GM21528 (cell line): ENCODE results near the gene CC2D2B.
"Not testable (repeated sequence)": the region's sequence is repeated elsewhere in the genome, so short reads cannot be mapped to it uniquely, and the experiment has no call there.

ENCODE experiments used
- ATAC-seq: cut with Tn5 transposase; IDR thresholded peaks from one replicate; pipeline ENCODE4 v1.9.1; 2021; ENCODE audit warnings: mild to moderate bottlenecking, moderate library complexity; ENCODE audit not compliant: unreplicated experiment, low FRiP score

The CC2D2B gene

DNA sequence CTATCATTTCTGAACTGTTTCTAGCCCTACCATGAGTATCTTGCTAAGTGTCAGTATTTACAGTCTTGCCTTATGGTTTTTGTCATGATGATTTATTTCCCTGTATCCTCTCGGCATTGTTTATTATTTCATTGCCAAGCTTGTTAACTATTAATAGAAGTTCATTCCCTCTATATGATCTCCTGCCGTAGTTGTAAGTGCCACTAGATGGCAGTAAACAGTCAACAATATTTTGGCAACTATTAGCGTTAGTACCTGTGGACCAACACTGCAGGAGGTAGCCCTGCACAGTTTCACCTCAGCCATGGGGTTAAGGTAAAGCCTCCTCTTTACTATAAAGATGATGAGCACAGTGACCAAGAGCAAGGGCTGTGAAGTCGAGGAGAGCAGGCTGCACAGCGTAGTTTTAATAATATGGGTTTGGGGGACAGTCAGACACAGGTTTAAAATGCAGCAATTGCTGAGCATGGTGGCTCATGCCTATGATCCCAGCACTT, 109.5 kb downstream of the CC2D2B start:
- ATAC-seq, result no peak

DNA sequence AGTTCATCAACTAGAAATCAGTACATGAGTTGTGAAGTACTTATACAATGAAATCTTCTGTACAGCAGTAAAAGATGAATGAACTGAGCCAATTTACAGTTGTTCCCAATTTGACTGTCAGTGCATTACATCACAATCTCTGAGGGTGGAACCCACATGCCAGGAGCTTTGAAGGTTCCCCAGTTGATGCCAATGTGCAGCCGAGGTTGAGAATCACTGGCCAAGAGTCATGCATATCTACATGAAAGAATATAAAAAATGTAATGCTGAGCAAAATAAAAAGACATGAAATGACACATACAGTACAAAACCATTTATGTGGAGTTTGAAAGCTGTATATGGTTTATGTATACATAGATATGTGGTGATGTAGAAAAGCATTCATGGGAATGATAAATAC, 113.6 kb downstream of the CC2D2B start:
- no peak for ATAC-seq

DNA sequence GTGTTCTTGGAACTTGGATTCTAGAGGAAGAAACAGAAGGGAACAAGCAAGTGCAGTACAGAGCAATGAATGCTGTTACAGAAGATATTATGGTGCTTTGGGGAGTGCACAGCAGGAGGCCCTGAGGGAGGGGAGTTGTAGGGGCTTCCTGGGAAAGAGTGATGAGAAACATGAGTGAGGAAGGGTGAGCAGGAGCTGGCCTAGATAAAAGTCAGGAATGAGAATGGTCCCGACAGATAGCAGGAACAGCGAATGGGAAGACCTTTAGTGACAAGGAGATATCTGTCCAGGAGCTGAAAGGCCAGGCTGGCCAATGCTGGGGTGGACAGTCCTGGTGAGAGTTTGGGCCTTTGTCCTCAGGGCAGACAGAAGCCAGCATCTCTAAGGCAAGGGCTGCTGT, 115.0 kb downstream of the CC2D2B start:
- no peak for ATAC-seq

DNA sequence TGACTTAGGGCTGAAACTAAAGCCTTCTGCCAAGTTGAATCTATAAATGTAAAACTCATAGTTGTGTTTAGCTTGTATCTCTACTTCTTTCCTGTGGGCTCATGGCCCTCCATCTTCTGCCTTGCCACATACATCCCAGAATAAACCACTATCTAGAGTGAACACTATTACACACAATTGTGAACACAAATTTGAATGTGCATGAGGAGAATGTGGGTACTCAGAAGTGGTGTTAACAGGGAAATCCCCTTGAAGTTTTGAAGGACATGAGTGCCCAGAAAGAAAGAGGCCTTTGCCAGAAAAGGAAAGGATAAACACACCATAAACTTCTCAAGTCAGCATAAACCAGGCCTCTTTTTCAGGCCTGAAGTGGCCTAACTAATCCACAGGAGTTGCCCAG, 115.4 kb downstream of the CC2D2B start:
- no peak for ATAC-seq

DNA sequence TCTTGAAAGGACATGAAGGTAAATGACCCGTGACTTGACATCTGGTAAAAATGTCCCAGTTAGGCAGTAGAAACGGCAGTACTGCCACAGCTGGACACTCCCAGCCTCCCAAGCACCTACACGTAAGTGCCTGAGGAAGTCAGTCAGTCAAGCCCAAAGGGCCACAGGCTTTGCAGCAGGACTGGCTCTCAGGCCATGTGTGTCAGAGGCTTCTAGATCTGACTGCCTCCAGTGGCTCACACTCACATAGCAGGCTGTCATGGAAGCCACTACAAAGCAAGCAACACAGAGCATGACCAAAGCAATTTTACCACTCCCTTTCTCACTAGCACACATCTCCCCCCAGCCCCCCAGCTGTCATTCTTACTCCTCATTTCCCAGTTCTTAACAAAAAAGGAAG, 117.8 kb downstream of the CC2D2B start:
- no peak for ATAC-seq

DNA sequence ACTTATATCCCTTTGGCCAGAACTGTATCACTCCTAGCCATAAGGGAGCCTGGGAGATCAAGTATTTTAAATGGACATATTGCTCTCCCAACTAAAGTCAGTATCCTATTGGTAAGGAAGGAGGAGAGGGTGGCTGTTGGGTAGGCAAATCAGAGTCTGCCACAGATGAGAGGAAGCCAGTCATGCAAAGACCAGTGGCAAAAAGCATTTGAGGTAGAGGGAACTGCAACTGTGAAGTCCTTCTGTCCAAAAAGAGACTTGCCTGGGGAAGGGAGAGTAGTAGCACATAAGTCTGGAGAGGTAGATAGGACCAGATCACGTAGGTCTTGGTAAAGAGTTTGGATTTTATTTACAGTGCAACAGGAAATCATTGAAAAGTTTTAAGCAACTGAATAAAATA, 126.8 kb downstream of the CC2D2B start:
- ATAC-seq, result no peak

DNA sequence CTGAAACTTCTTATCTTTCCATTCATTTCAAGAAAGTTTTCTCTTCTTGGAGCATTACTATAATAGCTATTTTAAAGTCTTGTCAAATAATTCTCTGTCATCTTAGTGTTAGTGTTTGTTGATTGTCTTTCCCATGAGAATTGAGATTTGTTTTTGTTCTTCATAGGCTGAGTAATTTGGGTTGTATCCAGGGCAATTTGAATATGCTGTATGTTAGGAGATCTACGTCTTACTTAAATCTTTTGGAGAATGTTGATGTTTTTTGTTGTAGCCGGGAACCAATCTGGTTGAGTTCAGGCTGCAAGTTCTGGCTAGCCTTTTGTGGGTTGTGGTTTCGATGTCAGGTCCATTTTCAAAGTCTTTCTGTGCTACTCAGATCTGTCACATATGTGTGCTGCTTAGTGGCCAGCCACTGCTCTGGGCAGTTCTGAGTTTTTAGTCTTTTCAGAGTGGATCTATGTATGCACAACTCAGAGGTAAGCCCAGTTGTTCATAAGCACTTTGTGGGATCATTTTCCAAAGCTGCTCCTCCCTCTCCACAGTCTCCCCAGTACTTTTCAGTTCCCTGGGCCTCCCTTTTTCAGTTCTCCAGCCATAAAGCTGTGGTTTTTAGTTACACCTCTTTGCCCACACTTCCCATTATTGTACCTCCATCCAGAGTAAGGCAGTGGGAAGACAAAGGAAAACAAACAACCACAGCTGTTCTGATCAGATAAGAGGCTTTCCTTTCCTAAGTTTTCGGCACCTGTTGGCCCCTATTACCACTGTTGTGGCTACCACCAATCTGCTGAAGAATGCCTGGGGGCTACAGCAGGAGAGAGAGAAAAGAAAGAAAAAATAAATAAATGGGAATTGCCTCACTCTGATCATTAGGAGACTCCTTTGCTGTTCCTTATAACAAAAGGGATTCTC, 131.0 kb downstream of the CC2D2B start:
- ATAC-seq, result no peak

DNA sequence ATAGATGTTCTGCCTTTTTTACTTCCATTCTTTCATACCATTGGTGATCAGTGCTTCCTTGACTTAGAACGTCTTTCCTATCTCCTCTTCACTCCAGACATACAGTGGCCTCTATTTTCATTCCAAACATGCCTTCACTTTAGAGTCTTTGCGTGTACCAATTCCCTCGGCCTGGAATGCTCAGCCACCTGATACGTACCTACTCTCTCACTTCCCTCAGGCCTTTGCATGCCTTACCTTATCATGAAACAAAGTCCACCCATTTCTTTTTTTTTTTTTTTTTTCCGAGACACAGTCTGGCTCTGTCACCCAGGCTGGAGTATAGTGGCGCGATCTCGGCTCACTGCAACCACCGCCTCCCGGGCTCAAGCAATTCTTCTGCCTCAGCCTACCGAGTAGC, 133.4 kb downstream of the CC2D2B start:
- no peak for ATAC-seq

DNA sequence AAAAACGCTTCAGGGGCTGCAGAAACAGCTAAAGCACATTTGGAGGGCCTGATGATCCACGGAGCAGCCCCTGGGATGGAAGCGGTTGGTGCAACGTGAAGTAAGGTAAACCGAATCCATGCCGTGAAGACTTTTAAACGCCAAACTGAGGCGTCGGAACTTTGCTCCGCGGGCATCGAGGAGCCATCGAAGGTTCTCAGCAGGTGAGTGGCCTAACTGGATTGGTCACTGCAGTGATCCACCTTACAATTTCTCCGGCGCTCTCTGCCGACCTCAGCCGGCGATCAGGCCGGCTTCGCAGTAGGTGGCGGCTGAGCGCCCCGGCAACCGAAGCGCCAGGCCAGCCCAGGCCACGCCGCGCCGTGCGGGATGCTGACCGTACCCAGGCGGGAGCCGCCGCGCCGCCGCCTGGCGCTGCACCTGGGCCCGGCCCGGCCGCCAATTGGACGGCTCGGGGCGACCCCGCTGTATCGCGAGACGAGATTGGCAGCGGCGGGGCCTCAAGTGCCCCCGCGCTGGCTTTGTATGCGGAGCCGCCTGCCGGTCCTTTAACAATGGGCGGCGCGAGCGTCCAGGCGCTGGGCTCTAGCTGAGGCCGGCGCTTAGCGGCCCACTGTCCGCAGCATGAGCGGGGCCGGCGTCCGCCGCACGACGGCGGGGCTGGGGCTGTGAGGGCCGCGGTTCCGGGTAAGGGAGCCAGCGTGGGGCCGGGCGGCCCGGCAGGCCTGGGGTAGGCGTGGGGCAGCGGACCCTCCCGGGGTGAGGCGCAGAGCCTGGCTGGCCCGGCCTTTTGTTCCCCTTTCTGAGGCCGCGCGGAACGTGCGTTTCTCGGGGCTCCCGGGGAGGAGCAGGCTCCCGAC, 135.5 kb downstream of the CC2D2B start, which contains the start of gene CCNJ:
CCNJ (plus strand) TSS at position 551 of the 860 bp plus-strand sequence. CDS start 811 bp downstream, outside the sequence.
- peak; percentile 83 for ATAC-seq

DNA sequence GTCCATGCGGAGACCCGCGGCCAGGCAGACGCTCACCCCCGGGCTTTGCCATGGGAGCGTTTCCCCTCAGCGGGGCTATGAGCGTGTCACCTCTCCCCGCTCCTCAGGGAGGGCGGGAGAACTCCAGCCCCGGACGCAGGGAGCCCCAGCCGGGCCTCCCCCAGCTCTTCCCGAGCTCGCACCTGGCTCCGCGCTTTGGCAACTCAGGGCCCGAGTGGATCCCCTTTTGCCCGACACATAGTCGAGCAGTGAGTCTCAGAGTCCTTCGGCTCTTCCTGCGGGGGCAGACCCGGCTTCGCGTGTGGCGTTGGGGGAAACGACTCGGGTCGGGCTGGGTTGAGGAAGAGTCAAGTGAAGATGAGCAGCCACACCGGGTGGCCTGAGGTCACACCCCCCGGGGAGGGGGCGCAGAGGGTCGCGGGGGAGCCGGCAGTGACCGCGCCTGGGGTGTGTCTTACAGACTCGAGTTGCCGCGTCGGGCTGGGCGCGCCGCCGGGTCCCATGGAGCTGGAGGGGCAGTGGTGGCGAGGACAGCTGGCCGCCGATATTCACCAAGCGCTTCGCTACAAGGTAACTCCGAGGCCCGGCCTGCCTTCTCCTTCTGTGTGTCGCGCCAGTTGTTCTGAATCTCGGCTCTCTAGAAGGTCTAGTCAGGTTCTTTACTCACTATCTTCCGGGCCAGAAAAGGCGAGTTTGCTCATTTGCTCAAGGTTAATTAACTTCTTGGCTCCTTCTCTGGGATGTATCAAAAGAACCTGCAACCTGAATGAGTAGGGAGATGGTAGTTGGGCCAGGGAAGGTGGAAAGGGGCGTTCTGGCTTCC, 136.3 kb downstream of the CC2D2B start:
- peak; percentile 59 for ATAC-seq

DNA sequence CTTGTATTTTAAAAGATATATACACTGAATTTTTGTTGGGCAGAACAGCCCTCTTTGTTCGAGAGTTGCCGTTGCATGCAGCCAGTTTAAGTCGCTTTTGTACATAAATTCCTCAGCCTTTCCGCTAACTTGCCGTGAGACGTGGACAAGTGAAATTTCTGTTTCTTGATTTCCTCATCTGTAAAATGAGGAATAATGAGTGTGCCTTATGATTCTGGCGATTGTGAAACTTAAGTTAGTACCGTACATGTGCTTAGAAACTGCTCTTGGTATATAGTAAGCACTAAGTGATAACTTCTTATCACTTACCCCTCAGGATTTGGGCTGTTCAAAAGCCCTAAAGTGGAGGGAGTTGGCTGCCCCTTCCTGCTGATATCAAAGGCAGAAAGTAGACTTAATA, 137.0 kb downstream of the CC2D2B start:
- no peak for ATAC-seq

DNA sequence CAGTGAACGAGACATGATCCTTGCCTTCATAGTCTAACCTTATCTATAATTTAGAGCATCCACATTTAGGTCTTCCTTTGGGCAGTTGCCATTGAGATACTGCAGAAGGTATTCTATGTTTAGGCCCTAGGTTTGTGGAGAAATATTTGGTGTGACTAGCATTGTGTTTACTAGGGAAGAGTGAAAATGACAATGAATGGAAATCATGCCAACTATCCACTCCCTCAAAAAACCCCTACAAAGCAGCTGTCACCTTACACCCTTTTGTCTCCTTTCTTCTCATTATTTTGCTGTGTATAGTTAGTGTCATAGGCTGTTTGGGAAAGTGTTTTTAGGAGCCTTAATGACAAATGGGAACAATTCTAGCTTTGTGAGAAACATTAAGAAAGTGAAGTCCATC, 138.8 kb downstream of the CC2D2B start:
- no peak for ATAC-seq

DNA sequence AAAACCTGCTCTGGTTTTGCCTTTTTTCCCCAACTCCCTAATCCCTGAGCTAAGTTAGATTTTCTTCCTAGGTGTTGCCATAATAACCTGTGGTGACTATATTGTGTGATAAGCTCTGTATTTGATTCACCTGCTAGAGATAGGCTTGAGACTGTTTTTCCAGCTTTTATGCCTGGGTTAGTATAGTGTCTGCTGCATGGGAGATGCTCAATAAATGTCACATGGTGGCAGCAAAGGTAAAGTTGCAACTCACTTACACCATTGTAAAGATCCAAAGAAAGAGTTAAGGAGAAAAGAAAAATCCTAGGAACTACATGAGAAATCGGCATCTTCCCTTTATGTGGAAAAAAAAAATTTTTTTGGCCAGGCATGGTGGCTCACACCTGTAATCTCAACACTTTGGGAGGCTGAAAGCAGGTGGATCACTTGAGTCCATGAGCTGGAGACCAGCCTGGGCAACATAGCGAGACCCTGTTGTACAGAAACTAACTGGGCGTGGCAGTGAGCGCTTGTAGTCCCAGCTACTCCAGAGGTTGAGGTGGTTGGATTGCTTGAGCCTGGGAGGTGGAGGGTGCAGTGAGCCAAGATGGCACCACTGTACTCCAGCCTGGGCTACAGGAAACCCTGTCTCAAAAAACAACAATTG, 139.4 kb downstream of the CC2D2B start:
- no peak for ATAC-seq

DNA sequence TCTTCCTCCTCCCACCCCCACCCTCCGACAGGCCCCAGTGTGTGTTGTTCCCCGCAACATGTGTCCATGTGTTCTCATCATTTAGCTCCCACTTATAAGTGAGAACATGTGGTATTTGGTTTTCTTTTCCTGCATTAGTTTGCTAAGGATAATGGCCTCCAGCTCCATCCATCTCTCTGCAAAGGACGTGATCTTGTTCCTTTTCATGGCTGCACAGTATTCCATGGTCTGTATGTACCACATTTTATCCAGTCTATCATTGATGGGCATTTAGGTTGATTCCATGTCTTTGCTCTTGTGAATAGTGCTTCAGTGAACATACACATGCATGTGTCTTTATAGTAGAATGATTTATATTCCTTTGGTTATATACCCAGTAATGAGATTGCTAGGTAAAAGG, 140.2 kb downstream of the CC2D2B start:
- ATAC-seq, result not testable (repeated sequence)

DNA sequence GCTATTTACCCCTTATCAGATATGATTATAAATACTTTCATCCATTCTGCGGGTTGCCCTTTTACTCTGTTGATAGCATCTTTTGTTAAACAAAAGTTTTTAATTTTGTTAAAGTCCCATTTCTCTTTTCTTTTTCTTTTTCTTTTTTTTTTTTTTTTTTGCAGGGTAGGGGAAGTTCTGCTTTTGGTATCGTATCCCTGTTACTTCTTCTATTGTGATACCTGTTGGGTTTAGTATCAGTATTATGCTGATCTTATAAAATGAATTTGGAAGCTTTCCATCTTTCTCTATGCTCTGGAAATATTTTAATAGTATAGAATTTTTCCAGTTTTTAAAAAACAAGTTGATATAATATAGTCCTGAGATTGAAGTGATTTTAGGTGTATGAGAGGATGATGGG, 141.6 kb downstream of the CC2D2B start:
- no peak for ATAC-seq

DNA sequence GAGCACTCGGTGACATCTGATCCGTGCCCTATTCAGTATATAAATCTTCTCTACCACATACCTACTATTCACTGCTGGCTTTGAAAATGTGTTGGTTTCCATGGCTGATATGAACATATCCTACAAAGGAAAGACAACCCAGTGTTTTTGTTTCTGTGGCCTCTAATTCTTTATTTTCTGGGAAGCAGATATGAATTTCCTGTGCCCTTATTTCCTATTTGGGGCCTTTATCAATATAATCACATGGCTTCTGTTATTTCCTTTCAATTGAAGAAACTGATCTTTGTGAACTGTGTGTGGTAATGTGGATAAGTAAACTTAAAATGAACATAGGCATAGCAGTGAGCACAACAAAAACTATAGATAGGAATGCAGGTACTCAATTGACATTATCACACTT, 146.2 kb downstream of the CC2D2B start:
- no peak for ATAC-seq

DNA sequence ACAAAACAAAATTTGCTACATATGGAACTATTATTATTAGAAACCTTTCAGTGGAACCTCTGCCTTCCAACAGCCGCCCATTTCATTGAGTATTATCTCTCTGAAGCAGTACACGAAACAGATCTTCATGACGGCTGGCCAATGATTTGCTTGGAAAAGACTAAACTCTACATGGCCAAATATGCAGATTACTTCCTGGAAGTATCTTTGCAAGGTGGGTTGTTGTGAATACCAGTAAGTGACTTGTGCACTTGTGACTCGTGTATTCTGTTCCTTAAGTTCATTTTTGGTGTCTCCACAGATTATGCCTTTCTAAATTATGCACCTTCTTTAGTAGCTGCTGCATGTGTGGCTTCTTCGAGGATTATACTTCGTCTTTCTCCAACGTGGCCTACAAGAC, 149.0 kb downstream of the CC2D2B start:
- no peak for ATAC-seq

DNA sequence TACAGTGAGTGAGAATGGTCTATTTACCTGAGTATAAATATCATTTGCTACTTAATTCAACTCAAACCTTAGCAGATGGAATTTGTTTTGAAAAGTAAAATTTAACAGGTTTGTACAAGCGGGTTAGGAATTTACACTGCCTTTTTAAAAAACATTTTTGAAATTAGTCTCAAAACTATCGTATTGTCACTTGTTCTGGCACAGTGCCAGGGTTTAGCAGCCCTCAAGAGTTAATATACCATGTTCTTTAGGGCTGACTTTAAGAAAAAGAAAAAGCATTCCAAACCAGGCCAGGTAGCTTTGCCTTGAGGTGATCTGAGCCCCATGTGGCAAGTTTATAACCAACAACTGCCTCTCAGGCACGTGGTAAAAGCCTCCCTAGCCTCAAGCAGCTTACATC, 153.5 kb downstream of the CC2D2B start:
- ATAC-seq, result no peak

DNA sequence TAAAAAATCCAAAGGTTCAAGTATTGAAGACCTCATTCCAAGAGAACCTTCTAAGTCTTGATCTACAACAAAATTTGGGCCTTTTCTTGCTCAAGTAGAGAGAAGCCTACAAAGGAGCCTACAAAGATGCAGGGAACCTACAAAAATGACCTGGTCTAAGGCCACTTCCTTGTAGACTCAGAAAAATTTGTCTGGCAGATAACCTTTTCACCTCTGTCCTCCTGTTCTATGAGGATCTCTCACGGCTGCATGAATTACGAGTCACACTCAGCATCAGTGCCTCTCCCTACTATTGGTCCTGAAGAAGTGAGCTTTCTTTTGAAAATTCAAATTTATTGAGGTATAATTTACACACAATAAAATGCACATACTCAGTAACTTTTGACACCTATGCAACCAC, 164.9 kb downstream of the CC2D2B start:
- no peak for ATAC-seq

DNA sequence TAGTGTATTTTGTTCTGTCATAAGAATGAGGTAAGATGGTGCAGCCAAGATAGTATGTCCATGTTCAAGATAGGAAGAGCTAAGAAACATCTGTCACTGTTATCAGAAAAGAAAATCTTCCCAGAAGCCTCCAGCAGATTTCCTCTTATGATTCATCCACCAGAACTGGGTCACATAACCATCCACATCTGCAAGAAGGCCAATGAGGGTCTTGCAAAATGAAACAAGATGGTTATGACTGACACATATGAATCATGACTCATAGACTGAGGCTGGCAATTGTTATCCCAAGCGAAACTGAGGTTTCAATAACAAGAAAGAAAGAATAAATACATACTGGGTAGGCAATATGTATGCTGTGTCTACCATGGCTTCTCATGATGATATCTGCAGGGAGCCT, 165.9 kb downstream of the CC2D2B start:
- no peak for ATAC-seq
